GM18511 (cell line): Measurements from ENCODE around the gene PRKN.
"Not testable (repeated sequence)": the region's sequence is repeated elsewhere in the genome, so short reads cannot be mapped to it uniquely, and the experiment has no call there.

Experiments
- ATAC-seq: cut with Tn5 transposase; IDR thresholded peaks from one replicate; pipeline ENCODE4 v1.9.1; 2021; ENCODE audit warnings: mild to moderate bottlenecking, moderate library complexity; ENCODE audit not compliant: unreplicated experiment

Gene PRKN

GRCh38 chr6:162679681-162680080, 47.9 kb downstream of the PRKN start:
- no peak for ATAC-seq

GRCh38 chr6:162678896-162679295, 48.7 kb downstream of the PRKN start:
- not testable (repeated sequence) for ATAC-seq

DNA sequence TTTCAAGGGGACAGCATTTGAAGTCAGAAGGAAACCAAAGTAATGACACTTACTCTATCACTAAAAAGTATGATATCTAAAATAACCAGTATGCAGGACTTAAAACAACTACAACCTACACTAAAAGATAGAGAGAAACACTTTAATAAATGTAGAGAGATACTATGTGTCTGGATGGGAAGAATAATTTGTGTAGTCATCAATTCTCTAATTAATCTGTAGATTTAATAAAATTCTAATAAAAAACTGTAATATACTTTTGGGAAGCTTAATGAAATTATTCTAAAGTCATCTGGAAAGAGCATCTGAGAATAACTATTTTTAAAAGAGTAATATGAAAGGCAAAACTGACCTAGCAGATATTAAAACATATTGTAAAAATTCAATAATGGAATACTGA, 52.1 kb downstream of the PRKN start:
- ATAC-seq: no peak

DNA sequence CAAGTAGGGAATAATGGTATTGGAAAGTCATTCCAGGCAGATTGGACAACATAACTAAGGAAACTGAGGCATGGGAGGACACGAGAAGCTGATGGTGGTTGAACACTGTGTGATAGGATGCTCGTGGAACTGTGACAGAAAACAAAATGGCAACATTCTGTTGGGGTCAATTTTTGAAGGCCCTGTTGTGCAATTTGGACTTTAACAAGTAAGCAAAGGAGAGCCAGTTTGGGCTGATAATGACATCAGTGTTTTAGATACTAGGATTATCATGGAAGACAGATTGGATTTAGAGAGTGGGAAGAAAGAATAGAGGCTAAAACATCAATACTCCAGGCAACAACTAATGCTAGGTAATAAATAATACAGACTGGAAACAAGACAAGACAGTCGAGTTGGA, 53.1 kb downstream of the PRKN start:
- no peak for ATAC-seq

DNA sequence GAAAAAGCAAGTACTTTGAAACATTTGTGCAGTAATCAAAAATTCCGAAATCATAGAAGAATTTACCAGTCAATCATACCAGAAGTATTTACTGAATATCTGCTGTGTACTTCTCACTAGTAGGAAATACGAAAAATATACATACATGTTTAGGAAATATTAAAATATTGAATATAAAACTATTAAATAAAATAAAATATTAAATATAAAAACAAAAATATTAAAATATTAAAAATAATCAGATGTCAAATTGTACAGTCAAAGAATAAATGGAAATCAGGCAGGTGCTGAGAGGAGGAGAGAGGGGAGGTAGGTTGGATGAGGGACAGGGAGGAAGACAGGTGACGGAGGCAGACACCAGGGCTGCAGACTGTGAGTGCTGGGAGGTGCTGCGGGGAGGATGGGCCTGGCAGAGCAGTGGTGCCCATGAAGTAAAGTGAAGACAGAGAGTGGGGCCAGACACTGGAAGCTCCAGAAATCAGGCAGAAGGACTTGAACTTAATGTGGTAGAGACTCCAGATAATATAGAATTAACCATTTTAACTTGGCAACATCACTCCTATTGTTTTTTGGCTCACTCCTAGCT, 55.9 kb downstream of the PRKN start:
- ATAC-seq: no peak

GRCh38 chr6:162670345-162670744, 57.2 kb downstream of the PRKN start:
- ATAC-seq: no peak

GRCh38 chr6:162666246-162666645, 61.3 kb downstream of the PRKN start:
- ATAC-seq: no peak

DNA sequence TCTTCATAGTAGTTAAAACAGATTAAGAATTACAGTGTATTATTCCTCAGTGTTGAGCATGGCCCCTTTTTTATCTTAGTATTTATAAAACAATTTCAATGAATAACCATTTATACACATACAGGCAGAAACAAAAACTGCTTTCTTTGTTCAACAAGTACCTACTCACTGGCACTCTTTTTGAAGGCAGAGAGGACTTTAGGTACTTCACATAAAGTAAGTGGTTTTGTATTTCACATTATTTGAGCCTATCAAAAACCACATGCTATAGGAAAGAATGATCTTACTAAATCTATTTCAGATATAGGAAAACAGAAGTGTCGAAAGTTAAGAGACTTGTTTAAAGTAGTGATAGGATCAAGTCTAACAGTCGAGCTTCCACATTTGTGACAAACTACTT, 73.8 kb downstream of the PRKN start:
- no peak for ATAC-seq

DNA sequence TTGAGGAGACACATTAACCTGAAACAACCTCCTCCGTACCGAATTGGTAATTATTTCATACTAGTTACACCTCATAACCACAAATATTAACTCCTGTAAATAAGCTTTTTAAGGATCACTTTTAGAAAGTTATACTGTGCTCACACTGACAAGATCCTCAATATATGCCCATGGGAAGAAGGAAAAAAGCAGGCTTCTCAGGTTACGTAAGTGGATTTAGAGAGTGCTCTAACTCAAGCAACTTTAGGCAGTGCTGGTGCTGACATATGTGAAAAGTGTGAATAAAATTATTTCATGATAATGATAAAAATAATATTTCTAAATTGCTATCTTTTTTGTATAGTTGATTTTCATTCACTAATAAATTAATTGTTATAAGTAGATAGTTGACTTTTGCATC, 76.1 kb downstream of the PRKN start:
- no peak for ATAC-seq

DNA sequence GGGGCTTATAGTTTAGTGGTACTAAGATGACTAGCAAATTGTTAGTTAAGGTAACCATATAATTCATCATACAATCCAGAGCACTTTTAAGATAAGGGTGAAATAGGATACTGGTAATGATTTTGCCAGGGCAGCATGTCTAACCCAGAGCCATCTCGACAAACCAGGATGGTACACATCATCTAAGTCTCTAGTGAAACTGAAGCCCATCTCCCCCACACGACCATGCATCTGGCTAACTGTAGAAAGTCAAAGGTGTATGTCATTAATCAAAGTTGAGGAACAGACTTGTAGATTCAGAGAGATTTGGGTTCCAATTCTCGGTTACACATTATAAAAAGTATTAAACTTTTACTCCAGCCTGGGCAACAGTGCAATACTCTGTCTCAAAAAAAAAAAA, 78.3 kb downstream of the PRKN start:
- no peak for ATAC-seq

DNA sequence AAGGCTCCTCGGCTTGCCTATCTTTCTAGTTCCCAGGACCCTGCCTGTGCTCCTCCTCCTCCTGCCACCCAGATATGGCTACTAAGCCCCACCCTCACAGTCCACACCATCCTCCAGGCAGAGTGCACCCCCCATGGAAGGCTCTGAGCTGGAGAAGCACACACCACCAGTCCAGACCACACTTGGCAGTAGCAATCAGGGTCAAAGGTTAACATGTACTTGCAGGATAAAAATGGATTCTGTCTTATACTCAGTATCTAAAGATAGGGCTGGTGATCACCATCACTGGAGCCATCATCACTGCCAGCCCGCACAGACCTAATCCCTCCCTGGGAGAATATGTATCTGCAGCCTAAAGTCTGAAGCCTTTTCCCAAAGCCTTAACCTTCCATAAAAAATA, 83.4 kb downstream of the PRKN start:
- ATAC-seq: no peak

DNA sequence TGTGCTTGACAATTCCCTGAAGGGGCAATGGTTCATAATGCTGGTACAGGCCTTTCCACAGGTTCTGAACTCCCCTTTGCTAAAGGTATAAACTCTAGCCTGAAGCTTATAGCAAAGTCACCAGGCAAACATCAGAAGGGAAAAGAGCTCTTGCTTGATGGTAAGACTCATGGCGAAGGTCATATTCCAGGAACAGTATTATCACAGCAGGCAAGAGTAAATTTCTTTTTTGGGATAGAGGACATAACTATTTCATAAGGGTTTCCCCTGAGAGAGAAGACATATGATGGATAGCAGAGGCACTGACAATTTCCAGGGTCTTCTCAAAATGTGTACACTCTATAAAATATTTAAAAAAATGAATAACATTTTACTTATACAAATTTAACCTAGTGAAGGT, 86.8 kb downstream of the PRKN start:
- no peak for ATAC-seq

- ATAC-seq: no peak
Observed at GRCh38 chr6:162639951-162640350, 87.6 kb downstream of the PRKN start.

DNA sequence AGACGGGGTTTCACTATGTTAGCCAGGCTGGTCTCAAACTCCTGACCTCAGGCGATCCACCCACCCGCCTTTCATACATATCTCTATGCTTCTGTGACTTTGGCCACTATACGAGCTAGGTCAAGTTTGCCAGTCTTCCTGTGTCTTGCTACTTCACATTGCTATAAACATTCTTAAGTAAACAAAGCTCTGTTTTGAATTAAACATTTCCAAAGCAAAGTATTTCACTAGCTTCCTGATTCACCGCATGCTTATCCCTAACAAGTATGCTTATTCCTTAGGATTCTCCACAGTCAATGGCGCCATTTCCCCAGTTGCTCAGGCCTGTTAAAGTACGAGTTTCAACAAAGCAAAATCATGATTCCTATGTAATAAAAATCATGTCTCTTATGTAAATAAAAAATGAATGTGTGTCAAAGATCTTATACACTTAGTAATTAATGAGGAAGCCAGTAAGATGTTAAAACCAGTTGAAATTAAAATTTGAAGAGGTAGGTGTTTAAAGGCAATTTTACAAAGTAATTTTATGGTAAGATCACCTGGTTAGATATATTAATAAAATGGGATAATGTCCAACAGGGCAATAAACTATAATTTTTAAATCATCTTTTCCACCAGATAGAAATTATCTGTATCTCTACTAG, 88.5 kb downstream of the PRKN start:
- no peak for ATAC-seq

DNA sequence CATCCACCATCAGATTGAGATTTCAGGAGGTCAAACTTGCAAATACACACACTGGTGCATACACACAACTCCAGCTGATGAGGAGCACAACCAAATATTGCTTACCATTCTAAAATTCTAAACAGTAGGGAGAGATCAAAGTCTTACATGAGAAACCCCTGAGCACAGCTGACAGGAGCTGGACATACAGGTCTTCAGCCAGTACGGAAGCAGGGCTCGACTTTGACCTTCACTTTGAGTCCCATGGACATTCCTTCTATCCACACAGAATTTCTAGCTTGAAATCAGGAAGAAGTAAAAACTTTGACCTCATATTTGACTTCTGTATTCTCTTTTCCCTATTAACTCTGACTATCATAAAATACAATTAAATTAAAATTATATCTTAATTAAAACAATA, 90.2 kb downstream of the PRKN start:
- ATAC-seq: no peak

DNA sequence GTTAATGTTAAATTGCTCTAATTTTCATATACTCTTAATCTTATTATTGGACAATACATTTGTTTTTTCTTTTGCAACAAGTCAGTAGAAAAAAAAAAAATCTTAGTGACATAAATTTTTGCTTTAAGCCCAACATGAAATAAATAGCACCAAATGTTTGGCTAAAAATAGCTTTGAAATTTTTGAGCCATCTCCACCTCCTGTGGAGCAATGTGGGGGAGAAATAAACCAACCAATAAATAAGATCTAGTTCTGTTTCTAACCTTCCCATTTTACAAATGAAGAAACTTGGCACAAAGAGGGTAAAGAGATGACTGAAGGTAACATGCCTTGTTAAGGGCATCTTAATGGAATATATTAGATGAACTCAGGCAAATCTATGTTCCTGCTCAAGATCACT, 91.4 kb downstream of the PRKN start:
- ATAC-seq: no peak

DNA sequence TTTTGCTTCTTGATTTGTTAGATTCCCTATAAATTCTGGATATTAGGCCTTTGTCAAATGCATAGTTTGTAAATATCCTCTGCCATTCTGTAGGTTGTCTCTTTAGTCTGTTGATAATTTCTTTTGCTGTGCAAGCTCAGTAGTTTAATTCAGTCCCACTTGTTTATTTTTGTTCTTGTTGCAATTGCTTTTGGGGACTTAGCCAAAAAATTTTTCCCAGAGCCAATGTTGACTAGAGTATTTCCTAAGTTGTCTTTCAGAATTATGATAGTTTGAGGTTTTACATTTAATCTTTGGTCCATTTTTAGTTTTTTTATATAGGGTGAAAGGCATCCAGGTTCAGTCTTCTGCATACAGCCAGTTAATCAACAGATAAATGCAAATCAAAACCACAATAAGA, 96.0 kb downstream of the PRKN start:
- no peak for ATAC-seq

- no peak for ATAC-seq
Observed at GRCh38 chr6:162630069-162630468, 97.5 kb downstream of the PRKN start.

DNA sequence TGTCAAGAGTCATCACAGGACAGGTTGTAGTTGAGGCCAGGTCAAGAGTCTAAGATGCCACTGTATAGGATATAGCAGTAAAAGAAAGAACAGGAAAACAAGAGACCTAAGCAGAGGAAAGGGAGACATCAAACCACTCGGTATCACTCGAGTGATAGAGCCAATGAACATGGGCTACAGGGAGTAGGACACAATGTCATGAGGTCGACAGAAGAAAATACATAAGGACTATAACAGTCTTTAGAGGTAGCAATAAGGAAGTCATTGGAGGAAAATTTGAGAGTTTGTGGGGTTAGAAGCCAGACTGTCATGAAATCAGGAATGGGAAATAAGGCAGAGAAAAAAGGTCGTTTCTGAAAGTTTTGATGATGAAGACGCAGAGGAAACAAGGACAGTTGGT, 99.7 kb downstream of the PRKN start:
- ATAC-seq: no peak

DNA sequence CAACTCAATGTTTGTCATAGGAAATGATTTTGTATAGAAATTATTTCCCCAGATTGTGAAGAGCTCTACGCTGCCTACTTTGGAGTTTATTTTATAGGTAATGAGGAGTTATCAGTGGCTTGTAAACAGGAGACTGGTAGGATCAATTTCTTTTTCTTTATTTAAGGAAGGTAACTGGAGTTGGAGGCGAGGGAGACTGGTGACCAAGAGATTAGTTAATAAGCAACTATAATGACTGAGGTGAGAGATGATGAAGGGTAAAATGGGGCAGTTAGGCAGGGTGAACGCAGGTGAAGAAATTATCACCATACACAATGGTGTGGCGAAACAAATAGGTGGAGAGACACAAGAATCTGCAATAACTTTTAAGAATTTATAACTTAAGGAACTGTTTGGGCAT, 100.2 kb downstream of the PRKN start:
- no peak for ATAC-seq

GRCh38 chr6:162626869-162627268, 100.7 kb downstream of the PRKN start:
- ATAC-seq: no peak

DNA sequence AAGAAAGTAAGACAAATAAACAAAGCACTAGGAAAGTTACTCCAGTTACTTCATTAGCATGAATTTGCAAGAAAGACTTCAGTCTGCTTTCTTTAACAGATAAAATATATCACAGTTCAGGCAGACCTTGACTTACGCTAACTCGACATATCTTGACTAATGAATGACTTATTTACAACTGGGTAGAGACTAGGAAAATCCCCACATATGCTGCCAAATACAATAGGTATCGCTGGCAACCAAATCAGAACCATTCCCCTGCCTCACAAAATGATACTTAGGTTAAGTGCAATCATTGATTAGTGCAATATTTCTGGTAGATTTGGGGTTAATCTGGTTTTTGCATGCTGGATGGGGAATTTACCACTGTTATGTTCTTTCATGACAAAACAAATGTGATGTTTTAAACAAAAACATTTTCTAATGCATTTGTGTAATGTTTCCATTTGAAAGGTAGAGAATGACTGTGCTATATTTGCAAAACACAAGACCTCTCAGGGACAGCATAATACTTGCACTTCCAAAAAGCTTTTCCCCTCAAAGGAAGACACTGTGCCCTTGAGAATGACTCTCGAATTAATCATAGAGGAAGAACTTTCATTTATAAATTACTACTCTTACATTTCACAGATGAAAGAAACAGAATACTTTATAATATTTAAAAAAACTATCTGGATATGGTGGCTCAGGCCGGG, 101.6 kb downstream of the PRKN start:
- ATAC-seq: no peak

GRCh38 chr6:162622572-162622971, 105.0 kb downstream of the PRKN start:
- ATAC-seq: no peak
